DOHH2 (cell line): ENCODE results near the gene MARS1.

Experiments
- H3F3A ChIP-seq: fragments of 200-600 bp; sonication (generic), shearing (Covaris generic); 2 replicates; pipeline ENCODE4 v1.6.0; 2016; ENCODE audit warnings: antibody characterized with exemption, mild to moderate bottlenecking; ENCODE audit not compliant: control insufficient read depth, insufficient read depth
- H3K27ac ChIP-seq: fragments of 200-600 bp; sonication (generic); 2 replicates; pipeline ENCODE4 v1.5.1; 2014; ENCODE audit warnings: low read depth, mild to moderate bottlenecking, low read length, moderate library complexity
- H3K27me3 ChIP-seq: fragments of 200-600 bp; sonication (generic); 2 replicates; pipeline ENCODE4 v1.6.1; 2014; ENCODE audit warnings: mild to moderate bottlenecking, low read length, mixed read lengths; ENCODE audit not compliant: control insufficient read depth
- H3K36me3 ChIP-seq: fragments of 200-600 bp; sonication (generic); 2 replicates; pipeline ENCODE4 v1.6.1; 2014; ENCODE audit warnings: mild to moderate bottlenecking, low read length, moderate library complexity, mixed read lengths; ENCODE audit not compliant: control insufficient read depth
- H3K4me1 ChIP-seq: fragments of 200-600 bp; sonication (generic); 2 replicates; pipeline ENCODE4 v1.6.1; 2014; ENCODE audit warnings: mild to moderate bottlenecking, low read length, mixed read lengths; ENCODE audit not compliant: control insufficient read depth
- H3K4me2 ChIP-seq: fragments of 200-600 bp; sonication (generic); 2 replicates; pipeline ENCODE4 v1.6.0; 2014; ENCODE audit warnings: mild to moderate bottlenecking, low read length, moderate library complexity
- H3K4me3 ChIP-seq: fragments of 200-600 bp; sonication (generic); 2 replicates; pipeline ENCODE4 v1.5.1; 2014; ENCODE audit warnings: mild to moderate bottlenecking, low read length, mixed read lengths
- H3K79me2 ChIP-seq: fragments of 200-600 bp; sonication (generic); 2 replicates; pipeline ENCODE4 v1.6.1; 2014; ENCODE audit warnings: mild to moderate bottlenecking, low read length, mixed read lengths; ENCODE audit not compliant: control insufficient read depth
- H3K9me2 ChIP-seq: fragments of 200-600 bp; sonication (generic); replicated peaks from 2 replicates; pipeline ENCODE4 v1.6.1; 2014; ENCODE audit warnings: mild to moderate bottlenecking, low read length, mixed read lengths; ENCODE audit not compliant: control insufficient read depth
- H3K9me3 ChIP-seq: fragments of 200-600 bp; sonication (generic); 2 replicates; pipeline ENCODE4 v1.6.1; 2014; ENCODE audit warnings: antibody characterized with exemption, low read length, mixed read lengths; ENCODE audit not compliant: control insufficient read depth, insufficient read depth
- H4K20me1 ChIP-seq: fragments of 200-600 bp; sonication (generic); 2 replicates; pipeline ENCODE4 v1.6.0; 2014; ENCODE audit warnings: low read depth, mild to moderate bottlenecking, antibody characterized with exemption, low read length, moderate library complexity; ENCODE audit not compliant: control insufficient read depth, insufficient read depth
- CTCF ChIP-seq: fragments of 200-600 bp; sonication (generic); IDR thresholded peaks from one replicate; pipeline ENCODE4 v1.5.1; 2014; ENCODE audit warnings: antibody characterized with exemption, mild to moderate bottlenecking, low read depth, low read length; ENCODE audit not compliant: poor library complexity, severe bottlenecking
- EZH2phosphoT487 ChIP-seq: fragments of 200-600 bp; sonication (generic); IDR thresholded peaks from 2 replicates; pipeline ENCODE4 v1.6.1; 2017; ENCODE audit warnings: borderline replicate concordance, mild to moderate bottlenecking, antibody characterized with exemption, low read length, moderate library complexity, mixed read lengths

MARS1 gene

GRCh38 chr12:57456145-57456700 is 31.6 kb upstream of the MARS1 start:
- Histone ChIP-seq H3K27ac (no peak overlapping the region), H3K79me2 (no peaks in the 10 kb centered on the region), H3K4me3 (peak overlapping the region; percentile 35), H3F3A (peaks cover 19% of the 10 kb centered on the region; the same call in 1 of the 2 replicates), H3K9me3 (no peaks in the 10 kb centered on the region), H3K36me3 (no peaks in the 10 kb centered on the region), H3K4me2 (peak overlapping the region; percentile 50), H4K20me1 (no peaks in the 10 kb centered on the region), H3K4me1 (peaks cover 50% of the 10 kb centered on the region), H3K27me3 (peaks cover 5% of the 10 kb centered on the region; the same call in 1 of the 2 replicates), H3K9me2 (no peaks in the 10 kb centered on the region)
- TF ChIP-seq CTCF: peak; percentile 88
- no peak for TF ChIP-seq EZH2phosphoT487

DNA sequence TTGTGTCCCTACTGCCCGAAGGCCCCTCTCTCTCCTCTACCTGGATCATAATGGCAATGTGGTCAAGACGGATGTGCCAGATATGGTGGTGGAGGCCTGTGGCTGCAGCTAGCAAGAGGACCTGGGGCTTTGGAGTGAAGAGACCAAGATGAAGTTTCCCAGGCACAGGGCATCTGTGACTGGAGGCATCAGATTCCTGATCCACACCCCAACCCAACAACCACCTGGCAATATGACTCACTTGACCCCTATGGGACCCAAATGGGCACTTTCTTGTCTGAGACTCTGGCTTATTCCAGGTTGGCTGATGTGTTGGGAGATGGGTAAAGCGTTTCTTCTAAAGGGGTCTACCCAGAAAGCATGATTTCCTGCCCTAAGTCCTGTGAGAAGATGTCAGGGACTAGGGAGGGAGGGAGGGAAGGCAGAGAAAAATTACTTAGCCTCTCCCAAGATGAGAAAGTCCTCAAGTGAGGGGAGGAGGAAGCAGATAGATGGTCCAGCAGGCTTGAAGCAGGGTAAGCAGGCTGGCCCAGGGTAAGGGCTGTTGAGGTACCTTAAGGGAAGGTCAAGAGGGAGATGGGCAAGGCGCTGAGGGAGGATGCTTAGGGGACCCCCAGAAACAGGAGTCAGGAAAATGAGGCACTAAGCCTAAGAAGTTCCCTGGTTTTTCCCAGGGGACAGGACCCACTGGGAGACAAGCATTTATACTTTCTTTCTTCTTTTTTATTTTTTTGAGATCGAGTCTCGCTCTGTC is 31.0 kb upstream of the MARS1 start:
- peaks cover 5% of the 10 kb centered on the region; the same call in 1 of the 2 replicates for H3K27me3 ChIP-seq
- no peak overlapping the region for H3K4me3 ChIP-seq
- no peaks in the 10 kb centered on the region for H3K36me3 ChIP-seq
- H3F3A ChIP-seq: peaks cover 19% of the 10 kb centered on the region; the same call in 1 of the 2 replicates
- peaks cover 53% of the 10 kb centered on the region for H3K4me1 ChIP-seq
- H3K9me3 ChIP-seq: no peaks in the 10 kb centered on the region
- no peaks in the 10 kb centered on the region for H4K20me1 ChIP-seq
- no peak overlapping the region for H3K4me2 ChIP-seq
- H3K9me2 ChIP-seq: no peaks in the 10 kb centered on the region
- H3K79me2 ChIP-seq: no peaks in the 10 kb centered on the region
- H3K27ac ChIP-seq: no peak overlapping the region
- TF ChIP-seq CTCF (no peak), EZH2phosphoT487 (no peak)

- peaks cover 53% of the 10 kb centered on the region for H3K4me1 ChIP-seq
- TF ChIP-seq CTCF (no peak), EZH2phosphoT487 (no peak)
- no peaks in the 10 kb centered on the region for H4K20me1 ChIP-seq
- peaks cover 5% of the 10 kb centered on the region; the same call in 1 of the 2 replicates for H3K27me3 ChIP-seq
- H3K4me2 ChIP-seq: peak overlapping the region; percentile 92
- H3K36me3 ChIP-seq: no peaks in the 10 kb centered on the region
- H3K79me2 ChIP-seq: no peaks in the 10 kb centered on the region
- no peaks in the 10 kb centered on the region for H3K9me3 ChIP-seq
- H3K27ac ChIP-seq: peak overlapping the region; percentile 75
- H3K9me2 ChIP-seq: no peaks in the 10 kb centered on the region
- H3K4me3 ChIP-seq: peak overlapping the region; percentile 83
- peaks cover 19% of the 10 kb centered on the region; the same call in 1 of the 2 replicates for H3F3A ChIP-seq
These were observed 29.2 kb upstream of the MARS1 start for GRCh38 chr12:57458665-57459054.
